22Rv1 (cell line): ENCODE results near the gene MRPL55.

ENCODE experiments used
- H3K27ac ChIP-seq: fragments of 450-650 bp; 2 replicates; pipeline ENCODE4 v1.5.1; 2017
- ZFX ChIP-seq: fragments of 450-650 bp; IDR thresholded peaks from 2 replicates; pipeline ENCODE4 v1.6.1; 2017; ENCODE audit warnings: antibody characterized with exemption, borderline replicate concordance
- TF ChIP-seq, protein P1 (sequence below): fragments of 450-650 bp; IDR thresholded peaks from 2 replicates; pipeline ENCODE4 v1.5.1; 2017; ENCODE audit warnings: mild to moderate bottlenecking

Gene MRPL55

DNA sequence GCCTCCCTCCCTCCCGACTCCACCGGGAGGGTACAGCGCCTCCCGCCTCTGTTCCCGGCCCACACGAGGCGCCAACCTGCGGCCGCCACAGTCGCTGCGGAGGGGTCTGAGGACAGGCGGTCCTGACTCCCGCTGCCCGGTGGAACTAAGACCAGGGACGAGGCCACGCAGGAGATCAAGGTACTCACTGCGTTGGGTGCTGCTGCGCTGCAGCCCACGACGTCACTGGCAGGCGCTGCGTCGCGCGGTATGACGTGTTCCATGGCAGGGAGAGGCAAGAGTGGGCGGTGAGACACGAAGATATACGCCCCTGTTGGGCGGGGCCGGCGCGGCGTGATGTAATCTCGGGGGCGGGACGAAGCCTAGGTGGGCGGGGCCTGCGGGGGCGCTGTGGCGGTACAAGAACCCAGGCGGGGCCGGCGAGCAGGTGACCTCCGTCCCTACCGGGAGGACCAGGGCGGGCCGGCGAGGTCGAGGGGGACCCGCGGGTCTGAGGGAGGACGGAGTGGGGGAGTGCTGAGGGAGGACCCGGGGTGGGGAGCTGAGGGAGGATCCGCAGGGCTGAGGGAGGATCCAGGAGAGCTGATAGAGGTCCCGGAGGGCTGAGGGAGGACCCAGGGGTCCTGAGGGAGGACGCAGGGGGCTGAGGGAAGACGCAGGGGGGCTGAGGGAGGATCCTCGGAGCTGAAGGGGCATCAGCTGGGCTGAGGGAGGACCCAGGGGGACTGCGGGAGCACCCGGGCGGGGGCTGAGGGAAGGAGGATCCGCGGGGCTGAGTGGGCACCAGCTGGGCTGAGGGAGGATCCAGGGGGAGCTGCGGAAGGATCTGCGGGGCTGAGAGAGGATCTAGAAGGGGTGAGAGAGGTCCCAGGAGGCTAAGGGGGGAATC is at the start of gene MRPL55:
Gene MRPL55 (minus strand): TSS at position 227 of the 889 bp plus-strand sequence. CDS start 1,039 bp downstream, outside the sequence.
- H3K27ac ChIP-seq, result peak within 1 kb of the TSS; percentile 67
- no peak for TF ChIP-seq ZFX
- TF ChIP-seq, protein P1, sequence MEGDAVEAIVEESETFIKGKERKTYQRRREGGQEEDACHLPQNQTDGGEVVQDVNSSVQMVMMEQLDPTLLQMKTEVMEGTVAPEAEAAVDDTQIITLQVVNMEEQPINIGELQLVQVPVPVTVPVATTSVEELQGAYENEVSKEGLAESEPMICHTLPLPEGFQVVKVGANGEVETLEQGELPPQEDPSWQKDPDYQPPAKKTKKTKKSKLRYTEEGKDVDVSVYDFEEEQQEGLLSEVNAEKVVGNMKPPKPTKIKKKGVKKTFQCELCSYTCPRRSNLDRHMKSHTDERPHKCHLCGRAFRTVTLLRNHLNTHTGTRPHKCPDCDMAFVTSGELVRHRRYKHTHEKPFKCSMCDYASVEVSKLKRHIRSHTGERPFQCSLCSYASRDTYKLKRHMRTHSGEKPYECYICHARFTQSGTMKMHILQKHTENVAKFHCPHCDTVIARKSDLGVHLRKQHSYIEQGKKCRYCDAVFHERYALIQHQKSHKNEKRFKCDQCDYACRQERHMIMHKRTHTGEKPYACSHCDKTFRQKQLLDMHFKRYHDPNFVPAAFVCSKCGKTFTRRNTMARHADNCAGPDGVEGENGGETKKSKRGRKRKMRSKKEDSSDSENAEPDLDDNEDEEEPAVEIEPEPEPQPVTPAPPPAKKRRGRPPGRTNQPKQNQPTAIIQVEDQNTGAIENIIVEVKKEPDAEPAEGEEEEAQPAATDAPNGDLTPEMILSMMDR, result peak; percentile 55

DNA sequence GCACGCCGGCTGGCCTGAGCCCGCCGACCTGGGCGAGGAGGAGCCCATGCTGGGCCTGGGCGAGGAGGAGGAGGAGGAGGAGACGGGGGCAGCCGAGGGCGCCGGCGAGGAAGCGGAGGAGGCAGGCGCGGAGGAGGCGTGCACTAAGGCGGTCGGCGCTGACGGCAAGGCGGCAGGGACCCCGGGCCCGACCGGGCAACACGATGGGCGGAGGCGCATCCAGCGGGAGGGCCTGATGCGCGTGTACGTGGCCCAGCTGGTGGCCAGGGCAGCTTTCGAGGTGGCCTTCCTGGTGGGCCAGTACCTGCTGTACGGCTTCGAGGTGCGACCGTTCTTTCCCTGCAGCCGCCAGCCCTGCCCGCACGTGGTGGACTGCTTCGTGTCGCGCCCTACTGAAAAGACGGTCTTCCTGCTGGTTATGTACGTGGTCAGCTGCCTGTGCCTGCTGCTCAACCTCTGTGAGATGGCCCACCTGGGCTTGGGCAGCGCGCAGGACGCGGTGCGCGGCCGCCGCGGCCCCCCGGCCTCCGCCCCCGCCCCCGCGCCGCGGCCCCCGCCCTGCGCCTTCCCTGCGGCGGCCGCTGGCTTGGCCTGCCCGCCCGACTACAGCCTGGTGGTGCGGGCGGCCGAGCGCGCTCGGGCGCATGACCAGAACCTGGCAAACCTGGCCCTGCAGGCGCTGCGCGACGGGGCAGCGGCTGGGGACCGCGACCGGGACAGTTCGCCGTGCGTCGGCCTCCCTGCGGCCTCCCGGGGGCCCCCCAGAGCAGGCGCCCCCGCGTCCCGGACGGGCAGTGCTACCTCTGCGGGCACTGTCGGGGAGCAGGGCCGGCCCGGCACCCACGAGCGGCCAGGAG is 49.3 kb upstream of the MRPL55 start:
- no peak for TF ChIP-seq ZFX
- TF ChIP-seq, protein P1, result no peak
- no peak overlapping the region for H3K27ac ChIP-seq

DNA sequence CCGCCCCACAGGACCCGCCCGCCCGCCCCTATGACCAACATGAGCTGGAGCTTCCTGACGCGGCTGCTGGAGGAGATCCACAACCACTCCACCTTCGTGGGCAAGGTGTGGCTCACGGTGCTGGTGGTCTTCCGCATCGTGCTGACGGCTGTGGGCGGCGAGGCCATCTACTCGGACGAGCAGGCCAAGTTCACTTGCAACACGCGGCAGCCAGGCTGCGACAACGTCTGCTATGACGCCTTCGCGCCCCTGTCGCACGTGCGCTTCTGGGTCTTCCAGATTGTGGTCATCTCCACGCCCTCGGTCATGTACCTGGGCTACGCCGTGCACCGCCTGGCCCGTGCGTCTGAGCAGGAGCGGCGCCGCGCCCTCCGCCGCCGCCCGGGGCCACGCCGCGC is 48.6 kb upstream of the MRPL55 start:
- no peak overlapping the region for H3K27ac ChIP-seq
- no peak for TF ChIP-seq ZFX
- TF ChIP-seq, protein P1, result no peak

DNA sequence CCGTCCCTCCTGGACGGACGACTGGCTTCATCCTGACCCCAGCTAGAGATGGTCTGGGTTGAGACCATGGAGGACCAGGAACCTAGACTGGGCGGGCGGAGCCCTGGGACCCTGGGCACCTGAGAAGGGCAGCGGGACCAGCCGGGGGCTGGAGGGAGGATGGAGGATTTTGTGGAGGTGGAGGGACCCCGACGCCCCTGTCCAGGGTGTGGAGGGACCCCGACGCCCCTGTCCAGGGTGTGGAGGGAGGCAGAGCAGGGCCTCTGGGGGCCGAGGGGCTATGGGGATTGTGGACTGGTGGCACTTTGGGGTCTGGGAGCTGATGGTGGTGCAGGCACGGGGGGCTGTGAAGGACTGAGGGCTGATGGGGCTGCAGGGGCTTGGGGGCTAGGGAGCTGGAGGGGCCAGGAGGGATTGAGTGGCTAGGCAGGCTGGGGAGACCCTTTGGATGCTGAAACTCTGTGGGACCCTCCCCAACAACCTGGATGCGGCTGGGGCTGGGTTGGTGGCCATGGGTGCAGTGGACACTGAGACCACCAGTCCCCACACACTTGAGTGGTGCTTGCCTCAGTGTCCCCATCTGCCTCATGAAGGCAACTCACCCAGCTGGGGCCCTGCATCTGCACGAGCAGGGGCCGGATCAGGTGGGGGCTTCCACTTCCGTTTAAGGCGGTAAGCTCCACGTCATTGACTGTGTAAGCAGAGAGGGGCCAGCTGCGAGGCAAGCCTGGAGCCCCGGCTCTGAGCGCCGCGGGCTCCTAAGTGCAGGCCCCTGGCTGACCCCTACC is 48.0 kb upstream of the MRPL55 start:
- no peak overlapping the region for H3K27ac ChIP-seq
- no peak for TF ChIP-seq ZFX
- TF ChIP-seq, protein P1, result no peak

DNA sequence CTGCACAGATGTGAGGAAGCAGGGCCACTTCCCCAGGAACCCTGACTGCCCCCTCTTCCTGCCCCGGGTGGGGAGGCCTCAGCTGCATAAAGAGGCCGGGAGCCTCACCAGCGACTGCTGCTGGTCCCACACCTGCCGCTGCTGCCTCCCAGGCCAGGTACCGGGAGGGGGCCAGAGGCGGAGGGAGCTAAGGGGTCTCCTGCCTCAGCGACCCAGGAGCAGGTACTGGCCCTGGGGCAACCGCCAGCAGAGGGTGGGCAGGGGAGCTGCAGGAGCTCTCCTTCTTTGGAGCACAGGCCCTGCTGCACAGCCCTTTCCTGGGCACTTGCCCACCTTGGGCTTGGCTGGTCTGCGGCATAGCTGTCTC is 47.4 kb upstream of the MRPL55 start:
- TF ChIP-seq ZFX, result no peak
- TF ChIP-seq, protein P1, result no peak
- H3K27ac ChIP-seq, result no peak overlapping the region

DNA sequence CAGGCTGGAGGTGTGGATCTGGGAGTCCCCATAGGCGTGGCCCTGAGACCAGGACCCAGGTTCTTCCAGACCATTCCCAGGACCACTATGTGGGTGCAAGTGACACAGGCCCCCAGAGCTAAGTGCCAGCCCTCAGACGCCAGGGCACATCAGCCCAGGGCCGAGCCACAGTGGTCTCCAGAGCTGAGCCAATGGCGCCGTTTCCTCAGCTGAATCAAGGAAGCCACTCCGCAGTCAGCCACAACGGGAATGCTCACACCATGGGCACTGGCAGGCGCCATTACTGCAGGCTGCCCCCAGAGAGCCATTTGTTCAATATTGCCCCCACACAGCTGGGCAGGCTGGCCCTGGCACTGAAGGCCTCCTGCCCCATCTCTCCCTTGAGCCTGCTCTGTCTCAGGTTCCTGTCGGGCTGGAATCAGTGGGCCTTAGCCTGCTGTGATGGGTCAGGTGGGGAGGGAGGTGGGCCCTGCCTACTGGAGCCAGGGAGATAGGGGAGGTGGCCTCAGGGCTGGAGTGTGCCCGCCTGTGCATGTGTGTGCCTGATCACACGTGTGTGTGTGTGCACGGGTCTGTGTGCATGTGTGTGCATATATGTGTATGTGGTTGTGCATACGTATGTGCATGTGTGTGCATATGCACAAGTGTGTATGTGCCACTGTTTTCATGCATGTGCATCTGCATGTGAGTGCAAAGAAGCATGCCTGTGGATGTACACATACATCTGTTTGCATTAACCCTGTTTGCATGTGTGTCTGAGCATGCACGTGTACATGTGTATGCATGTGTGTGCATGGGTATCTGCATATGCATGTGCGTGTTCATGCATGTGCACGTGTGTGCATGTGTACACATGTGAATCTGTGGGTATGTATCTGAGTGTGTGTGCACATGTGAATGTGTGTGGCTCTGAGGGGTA is 46.8 kb upstream of the MRPL55 start:
- TF ChIP-seq ZFX, result no peak
- TF ChIP-seq, protein P1, result no peak
- no peak overlapping the region for H3K27ac ChIP-seq
